Prostate gland (tissue), 2 donors: Measurements from ENCODE around the gene GTF2IRD1. TPM values are rescaled to one million over a fixed set of nuclear protein-coding genes. Genes with fewer than 3 reads are reported as not detected.

ENCODE experiments used
- DNase-seq: peaks from one replicate; pipeline ENCODE4 v3.0.0-alpha.2; 2019; ENCODE audit warnings: low spot score
- H3K27ac ChIP-seq, 2 donors: fragments of 200-600 bp; sonication (generic); 2 replicates each; pipeline ENCODE4 v1.5.1; 2017 to 2019
- H3K27me3 ChIP-seq: fragments of 200-600 bp; sonication (generic); replicated peaks from 2 replicates; pipeline ENCODE4 v1.5.1; 2019; ENCODE audit not compliant: insufficient read depth
- H3K36me3 ChIP-seq, 2 donors: fragments of 200-600 bp; sonication (generic); 1 replicate in 1 of 2; 2 replicates in 1 of 2; pipeline versions ENCODE4 v1.5.1 to v1.8.1; 2017 to 2019
- H3K4me1 ChIP-seq: fragments of 200-600 bp; sonication (generic); replicated peaks from 2 replicates; pipeline ENCODE4 v1.5.1; 2019
- H3K4me3 ChIP-seq, 2 donors: fragments of 200-600 bp; sonication (generic); 2 replicates each; pipeline ENCODE4 v1.5.1; 2017 to 2019
- H3K9me3 ChIP-seq: fragments of 200-600 bp; sonication (generic); 2 replicates; pipeline ENCODE4 v1.5.1; 2017
- CTCF ChIP-seq, 4 experiments: fragments of 200-600 bp in 2 of 4; fragments of 450-650 bp in 2 of 4; sonication (generic) in 2 of 4; IDR thresholded peaks; 1 replicate in 3 of 4; 2 replicates in 1 of 4; pipeline ENCODE4 v1.5.1; 2016 to 2019; ENCODE audit warnings: antibody characterized with exemption in 4 of 4, mild to moderate bottlenecking in 2 of 4, moderate library complexity in 2 of 4
- POLR2A ChIP-seq: fragments of 450-650 bp; IDR thresholded peaks from one replicate; pipeline ENCODE4 v1.6.1; 2016; ENCODE audit warnings: antibody characterized with exemption, mild to moderate bottlenecking
- POLR2AphosphoS5 ChIP-seq: sonication (generic); formaldehyde crosslinking; IDR thresholded peaks from one replicate; pipeline ENCODE4 v1.6.1; 2017; ENCODE audit warnings: antibody characterized with exemption
- WGBS: methylation state at CpG from one replicate; pipeline ENCODE4 v1.1.5; 2018; 5-methylcytosine and 5-hydroxymethylcytosine counted together
- intact Hi-C: fragments of 100-400 bp; cut with DNase I; formaldehyde crosslinking; loops from one replicate; pipeline ENCODE4 v1.14.2; 2022
- total RNA-seq, 2 donors: library from RNA; depleted of rRNA; stranded (reverse); fragments of >200 nt; gene quantifications; one replicate each; pipeline ENCODE4 v1.1.0, GENCODE V29; 2016

The GTF2IRD1 gene
- total RNA-seq, 2 donors from 2014 or later, result 24.0 to 36.6 TPM

GRCh38 chr7:74617180-74617744 is 163.6 kb downstream of the GTF2IRD1 start:
- TF ChIP-seq POLR2A (no peak), POLR2AphosphoS5 (no peak), CTCF (IDR thresholded peaks at IDR 0.05) (no peak)
- Histone ChIP-seq H3K9me3 (no peaks in the 10 kb centered on the region), H3K4me3 (no peak overlapping the region), H3K4me1 (no peaks in the 10 kb centered on the region), H3K27me3 (no peaks in the 10 kb centered on the region), H3K27ac (no peak overlapping the region), H3K36me3 (no peaks in the 10 kb centered on the region)
- DNase-seq, result no peak
- intact Hi-C loops, result no loop called here
- 32% methylated on average over 8 of the region's 9 CpGs for WGBS

- Histone ChIP-seq H3K27ac (no peak overlapping the region), H3K9me3 (no peaks in the 10 kb centered on the region), H3K27me3 (no peaks in the 10 kb centered on the region), H3K4me1 (no peaks in the 10 kb centered on the region), H3K36me3 (no peaks in the 10 kb centered on the region), H3K4me3 (no peak overlapping the region)
- no peak for DNase-seq
- TF ChIP-seq POLR2AphosphoS5, result no peak
- no peak for TF ChIP-seq POLR2A
- TF ChIP-seq CTCF (IDR thresholded peaks at IDR 0.05), result no peak
- intact Hi-C loops, result no loop called here
- 80% methylated on average over 14 of the region's 14 CpGs for WGBS
Observed at GRCh38 chr7:74619235-74619860, 165.6 kb downstream of the GTF2IRD1 start.

GRCh38 chr7:74622228-74622749 is 168.6 kb downstream of the GTF2IRD1 start:
- Histone ChIP-seq H3K9me3 (no peaks in the 10 kb centered on the region), H3K27ac (no peak overlapping the region), H3K4me3 (no peak overlapping the region), H3K36me3 (no peaks in the 10 kb centered on the region), H3K27me3 (no peaks in the 10 kb centered on the region), H3K4me1 (no peaks in the 10 kb centered on the region)
- TF ChIP-seq POLR2AphosphoS5 (no peak), POLR2A (no peak), CTCF (IDR thresholded peaks at IDR 0.05) (no peak)
- no peak for DNase-seq
- 95% methylated on average over 5 of the region's 5 CpGs for WGBS
- intact Hi-C loops, result no loop called here

- Histone ChIP-seq H3K27me3 (no peaks in the 10 kb centered on the region), H3K4me1 (no peaks in the 10 kb centered on the region), H3K9me3 (no peaks in the 10 kb centered on the region), H3K36me3 (no peaks in the 10 kb centered on the region), H3K27ac (no peak overlapping the region), H3K4me3 (no peak overlapping the region)
- 84% methylated on average over 9 of the region's 9 CpGs for WGBS
- no peak for DNase-seq
- intact Hi-C loops, result no loop called here
- TF ChIP-seq POLR2A (no peak), CTCF (IDR thresholded peaks at IDR 0.05) (no peak), POLR2AphosphoS5 (no peak)
Observed at GRCh38 chr7:74623135-74623534, 169.4 kb downstream of the GTF2IRD1 start.

- intact Hi-C loops, result no loop called here
- WGBS, result 9% methylated on average over 3 of the region's 3 CpGs
- TF ChIP-seq POLR2A, result no peak
- no peak for TF ChIP-seq POLR2AphosphoS5
- TF ChIP-seq CTCF (IDR thresholded peaks at IDR 0.05), result no peak
- peak overlapping the region in 1 of 2 donors; percentile 33 for H3K27ac ChIP-seq
- H3K27me3 ChIP-seq, result no peaks in the 10 kb centered on the region
- DNase-seq, result no peak
- H3K36me3 ChIP-seq, result no peaks in the 10 kb centered on the region
- H3K4me1 ChIP-seq, result no peaks in the 10 kb centered on the region
- no peaks in the 10 kb centered on the region for H3K9me3 ChIP-seq
- no peak overlapping the region for H3K4me3 ChIP-seq
Observed at GRCh38 chr7:74625446-74625845, 171.7 kb downstream of the GTF2IRD1 start.
